Activated CD8-positive, alpha-beta T cell treated with anti-CD3 and anti-CD28 coated beads, Interleukin-2, amount 10 ng/mL, durations not matched to agents 7 days and 5 days (primary cell): ENCODE measurements around the gene SLC25A25. TPM values are rescaled to one million over a fixed set of nuclear protein-coding genes. Genes with fewer than 3 reads are reported as not detected.
"Not testable (repeated sequence)": the region's sequence is repeated elsewhere in the genome, so short reads cannot be mapped to it uniquely, and the experiment has no call there.

Experiments
- ATAC-seq: fragments of 150-1000 bp; cut with Tn5 transposase; one replicate; pipeline ENCODE4 v1.10.0; 2021; ENCODE audit warnings: moderate library complexity
- CTCF ChIA-PET: fragments of 350-600 bp; sonication (Branson Sonifier 250); formaldehyde crosslinking; loops from one replicate; lab custom pipeline; 2021; ENCODE audit warnings: antibody characterized with exemption; lab: Charles Lee
- POLR2A ChIA-PET: fragments of 350-600 bp; sonication (Branson Sonifier 250); formaldehyde crosslinking; loops from one replicate; lab custom pipeline; 2021; ENCODE audit warnings: antibody characterized with exemption; lab: Charles Lee
- DNase-seq: peaks from one replicate; pipeline ENCODE4 v3.0.0-alpha.2; 2020
- H3K27ac Mint-ChIP-seq: one replicate; pipeline ENCODE4 v1.8.0; 2021; ENCODE audit warnings: mild to moderate bottlenecking, mixed read lengths
- H3K27me3 Mint-ChIP-seq: one replicate; pipeline ENCODE4 v1.8.0; 2021; ENCODE audit warnings: low read depth, mixed read lengths
- H3K36me3 Mint-ChIP-seq: one replicate; pipeline ENCODE4 v1.8.0; 2021; ENCODE audit warnings: low read depth, mixed read lengths
- H3K4me1 Mint-ChIP-seq: one replicate; pipeline ENCODE4 v1.8.0; 2021; ENCODE audit warnings: low read depth, mixed read lengths
- H3K4me3 Mint-ChIP-seq: one replicate; pipeline ENCODE4 v1.8.0; 2021; ENCODE audit warnings: mild to moderate bottlenecking, mixed read lengths
- H3K9me3 Mint-ChIP-seq: one replicate; pipeline ENCODE4 v1.8.0; 2022; ENCODE audit warnings: mixed read lengths; ENCODE audit not compliant: insufficient read depth
- total RNA-seq, 2 experiments: library from RNA; stranded (reverse); gene quantifications; one replicate each; pipeline ENCODE4 v1.2.3, GENCODE V29; 2021

Gene SLC25A25
- total RNA-seq, 2 experiments from 2014 or later = 17.2 to 19.2 TPM

- DNase-seq (peak; percentile 38), ATAC-seq (no peak)
- H3K36me3 Mint-ChIP-seq = peaks cover 3% of the 10 kb centered on the region
- ChIA-PET CTCF (interaction anchor here (1.2 to 8.8 kb wide), 12 partner anchors 8 to 104 kb away, joined by 3 to 158 read pairs (median 20); partner anchors contain the start of genes EEIG1, NAIF1, PIP5KL1 and SLC25A25), POLR2A (interaction anchor here (0.7 to 12.5 kb wide), 7 partner anchors 12 to 97 kb away, joined by 3 to 183 read pairs (median 7); partner anchors contain the start of genes EEIG1, NAIF1 and SLC25A25)
- no peaks in the 10 kb centered on the region for H3K27me3 Mint-ChIP-seq
- peak overlapping the region; percentile 86 for H3K27ac Mint-ChIP-seq
- peaks cover 55% of the 10 kb centered on the region for H3K4me1 Mint-ChIP-seq
- no peaks in the 10 kb centered on the region for H3K9me3 Mint-ChIP-seq
- H3K4me3 Mint-ChIP-seq = peak overlapping the region; percentile 53
Observed at GRCh38 chr9:128033609-128034008, 34.4 kb upstream of the SLC25A25 start.

- CTCF ChIA-PET = interaction anchor here (0.6 to 8.8 kb wide), 44 partner anchors 9 to 300 kb away, joined by 3 to 158 read pairs (median 5); partner anchors contain the start of genes DPM2, EEIG1, NAIF1 and PIP5KL1
- POLR2A ChIA-PET = interaction anchor here (0.6 to 12.5 kb wide), 10 partner anchors 9 to 99 kb away, joined by 3 to 183 read pairs (median 6); partner anchors contain the start of genes EEIG1, NAIF1 and SLC25A25
Observed at GRCh38 chr9:128034821-128035652, 33.0 kb upstream of the SLC25A25 start.

GRCh38 chr9:128036522-128036921 lies 31.5 kb upstream of the SLC25A25 start:
- H3K4me1 Mint-ChIP-seq = peaks cover 35% of the 10 kb centered on the region
- not testable (repeated sequence) for ATAC-seq, H3K4me3 Mint-ChIP-seq, H3K27me3 Mint-ChIP-seq, H3K27ac Mint-ChIP-seq, H3K36me3 Mint-ChIP-seq, DNase-seq, H3K9me3 Mint-ChIP-seq
- CTCF ChIA-PET = interaction anchor here (1.4 to 8.8 kb wide), 6 partner anchors 11 to 94 kb away, joined by 4 to 158 read pairs (median 83); partner anchors contain the start of gene EEIG1
- POLR2A ChIA-PET = interaction anchor here (12.5 kb wide), 1 partner anchor 57 kb away, joined by 183 read pairs; the partner anchor contains the start of gene EEIG1

More at GRCh38 chr9:128034821-128035652, 33.0 kb upstream of the SLC25A25 start:
- Mint-ChIP-seq H3K36me3 (peaks cover 3% of the 10 kb centered on the region), H3K4me3 (no peak overlapping the region), H3K9me3 (no peaks in the 10 kb centered on the region), H3K4me1 (peaks cover 43% of the 10 kb centered on the region), H3K27me3 (no peaks in the 10 kb centered on the region), H3K27ac (peak overlapping the region; percentile 77)
- ATAC-seq (peak; percentile 70), DNase-seq (peak; percentile 80)

GRCh38 chr9:128040783-128041182 lies 27.2 kb upstream of the SLC25A25 start:
- H3K9me3 Mint-ChIP-seq, H3K4me3 Mint-ChIP-seq, ATAC-seq, H3K36me3 Mint-ChIP-seq, H3K27ac Mint-ChIP-seq, H3K4me1 Mint-ChIP-seq, H3K27me3 Mint-ChIP-seq, DNase-seq, POLR2A ChIA-PET: not testable (repeated sequence)
- CTCF ChIA-PET = interaction anchor here (1.4 to 1.6 kb wide), 3 partner anchors 15 to 85 kb away, joined by 3 to 4 read pairs (median 3); no protein-coding TSS in a partner anchor

- ChIA-PET CTCF (interaction anchor here (1.5 to 1.6 kb wide), 2 partner anchors 76 to 87 kb away, joined by 3 to 4 read pairs; no protein-coding TSS in a partner anchor), POLR2A (no interaction called here)
- H3K9me3 Mint-ChIP-seq = no peaks in the 10 kb centered on the region
- peaks cover 6% of the 10 kb centered on the region for H3K27me3 Mint-ChIP-seq
- peaks cover 6% of the 10 kb centered on the region for H3K4me1 Mint-ChIP-seq
- no peak overlapping the region for H3K4me3 Mint-ChIP-seq
- ATAC-seq (no peak), DNase-seq (no peak)
- H3K27ac Mint-ChIP-seq = no peak overlapping the region
- no peaks in the 10 kb centered on the region for H3K36me3 Mint-ChIP-seq
Observed at GRCh38 chr9:128042043-128042442, 26.0 kb upstream of the SLC25A25 start.

GRCh38 chr9:128043467-128043868 lies 24.6 kb upstream of the SLC25A25 start:
- Mint-ChIP-seq H3K9me3 (no peaks in the 10 kb centered on the region), H3K36me3 (no peaks in the 10 kb centered on the region), H3K4me3 (no peak overlapping the region), H3K4me1 (peaks cover 6% of the 10 kb centered on the region), H3K27me3 (peaks cover 6% of the 10 kb centered on the region), H3K27ac (no peak overlapping the region)
- ChIA-PET POLR2A (no interaction called here), CTCF (interaction anchor here (1.4 to 2.0 kb wide), 3 partner anchors 9 to 75 kb away, joined by 3 to 5 read pairs (median 4); no protein-coding TSS in a partner anchor)
- ATAC-seq (no peak), DNase-seq (no peak)

GRCh38 chr9:128045409-128045808 lies 22.6 kb upstream of the SLC25A25 start:
- H3K4me1 Mint-ChIP-seq, H3K36me3 Mint-ChIP-seq, POLR2A ChIA-PET, DNase-seq, ATAC-seq, H3K9me3 Mint-ChIP-seq, H3K27me3 Mint-ChIP-seq, H3K4me3 Mint-ChIP-seq, H3K27ac Mint-ChIP-seq: not testable (repeated sequence)
- CTCF ChIA-PET = interaction anchor here (1.2 kb wide), 1 partner anchor 103 kb away, joined by 4 read pairs; no protein-coding TSS in a partner anchor

GRCh38 chr9:128045831-128046230 lies 22.2 kb upstream of the SLC25A25 start:
- no peak overlapping the region for H3K27ac Mint-ChIP-seq
- H3K4me1 Mint-ChIP-seq = peaks cover 8% of the 10 kb centered on the region
- H3K9me3 Mint-ChIP-seq = no peaks in the 10 kb centered on the region
- ChIA-PET POLR2A (no interaction called here), CTCF (interaction anchor here (0.9 to 1.5 kb wide), 4 partner anchors 33 to 103 kb away, joined by 3 to 4 read pairs (median 4); no protein-coding TSS in a partner anchor)
- no peaks in the 10 kb centered on the region for H3K36me3 Mint-ChIP-seq
- H3K27me3 Mint-ChIP-seq = peaks cover 6% of the 10 kb centered on the region
- no peak overlapping the region for H3K4me3 Mint-ChIP-seq
- ATAC-seq (no peak), DNase-seq (no peak)

GRCh38 chr9:128047231-128047630 lies 20.8 kb upstream of the SLC25A25 start:
- peaks cover 3% of the 10 kb centered on the region for H3K4me1 Mint-ChIP-seq
- ATAC-seq (no peak), DNase-seq (no peak)
- no peaks in the 10 kb centered on the region for H3K9me3 Mint-ChIP-seq
- H3K27me3 Mint-ChIP-seq = peaks cover 4% of the 10 kb centered on the region
- no peak overlapping the region for H3K4me3 Mint-ChIP-seq
- POLR2A ChIA-PET = no interaction called here
- H3K36me3 Mint-ChIP-seq = no peaks in the 10 kb centered on the region
- H3K27ac Mint-ChIP-seq = no peak overlapping the region
- CTCF ChIA-PET = interaction anchor here (0.6 to 3.0 kb wide), 6 partner anchors 9 to 105 kb away, joined by 3 to 14 read pairs (median 4); no protein-coding TSS in a partner anchor

GRCh38 chr9:128048663-128049062 lies 19.4 kb upstream of the SLC25A25 start:
- H3K27ac Mint-ChIP-seq = no peak overlapping the region
- H3K27me3 Mint-ChIP-seq = peaks cover 4% of the 10 kb centered on the region
- peaks cover 3% of the 10 kb centered on the region for H3K4me1 Mint-ChIP-seq
- no peaks in the 10 kb centered on the region for H3K9me3 Mint-ChIP-seq
- ChIA-PET POLR2A (interaction anchor here (0.7 kb wide), 1 partner anchor 41 kb away, joined by 4 read pairs; no protein-coding TSS in a partner anchor), CTCF (interaction anchor here (0.6 to 3.4 kb wide), 4 partner anchors 14 to 129 kb away, joined by 3 to 14 read pairs (median 12); no protein-coding TSS in a partner anchor)
- no peak for DNase-seq
- no peaks in the 10 kb centered on the region for H3K36me3 Mint-ChIP-seq
- no peak overlapping the region for H3K4me3 Mint-ChIP-seq
- peak; percentile 73 for ATAC-seq

- Mint-ChIP-seq H3K27ac (no peak overlapping the region), H3K4me1 (peaks cover 3% of the 10 kb centered on the region), H3K27me3 (peaks cover 2% of the 10 kb centered on the region), H3K36me3 (no peaks in the 10 kb centered on the region), H3K4me3 (no peak overlapping the region), H3K9me3 (no peaks in the 10 kb centered on the region)
- ChIA-PET POLR2A (no interaction called here), CTCF (interaction anchor here (3.4 kb wide), 1 partner anchor 15 kb away, joined by 13 read pairs; no protein-coding TSS in a partner anchor)
- no peak for ATAC-seq
- DNase-seq = no peak
Observed at GRCh38 chr9:128049843-128050242, 18.2 kb upstream of the SLC25A25 start.
